NCI-H345 treated with DMSO at 0.1 percent for 48 hours (cell line): ENCODE measurements around the gene SOHLH1.

Source experiments
- DNase-seq: peaks from one replicate; lab custom pipeline; 2025; ENCODE audit not compliant: unreplicated experiment; lab: John Stamatoyannopoulos, UW

SOHLH1 gene

DNA sequence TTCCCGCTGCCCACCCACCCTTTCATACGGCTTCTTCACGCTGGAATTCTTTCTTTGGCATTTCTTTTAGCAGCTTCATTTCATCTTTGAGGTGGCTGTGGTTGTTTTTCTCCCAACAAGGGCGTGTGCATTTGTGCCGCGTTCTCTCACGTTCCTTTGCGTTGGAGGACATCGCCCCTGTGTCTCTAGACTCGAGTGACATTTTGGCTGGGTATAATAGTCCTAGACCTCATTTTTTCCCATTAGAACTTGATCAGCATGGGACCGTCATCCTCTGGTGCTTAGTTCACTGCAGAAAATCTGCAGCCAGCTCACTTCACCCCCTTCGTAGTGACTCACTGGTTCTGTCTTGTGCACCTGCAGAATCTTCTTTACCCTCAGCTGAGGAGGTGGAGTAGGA, 32.2 kb upstream of the SOHLH1 start:
- no peak for DNase-seq

DNA sequence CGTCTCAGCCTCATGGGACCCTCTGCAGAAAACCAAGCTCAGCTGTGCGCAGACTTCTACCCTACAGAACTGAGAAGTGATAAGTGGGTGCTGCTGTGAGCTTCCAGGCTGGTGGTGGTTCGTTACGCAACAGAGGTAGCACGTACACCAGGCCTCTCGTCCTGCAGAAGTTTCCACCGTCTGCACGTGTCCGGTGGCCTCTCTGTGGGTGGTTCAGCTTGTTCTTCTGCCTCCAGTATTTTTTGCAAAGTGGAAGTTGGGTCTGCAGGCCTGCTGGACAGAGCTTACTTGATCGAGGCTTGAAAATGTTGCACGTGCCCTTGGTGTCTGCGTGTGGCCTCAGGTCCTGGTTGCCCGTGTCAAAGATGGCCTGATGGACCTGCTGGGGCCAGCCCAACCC, 30.2 kb upstream of the SOHLH1 start:
- no peak for DNase-seq

- no peak for DNase-seq
Measured at GRCh38 chr9:135728436-135729110, 29.3 kb upstream of the SOHLH1 start.

GRCh38 chr9:135727257-135727875, 28.1 kb upstream of the SOHLH1 start:
- no peak for DNase-seq

DNA sequence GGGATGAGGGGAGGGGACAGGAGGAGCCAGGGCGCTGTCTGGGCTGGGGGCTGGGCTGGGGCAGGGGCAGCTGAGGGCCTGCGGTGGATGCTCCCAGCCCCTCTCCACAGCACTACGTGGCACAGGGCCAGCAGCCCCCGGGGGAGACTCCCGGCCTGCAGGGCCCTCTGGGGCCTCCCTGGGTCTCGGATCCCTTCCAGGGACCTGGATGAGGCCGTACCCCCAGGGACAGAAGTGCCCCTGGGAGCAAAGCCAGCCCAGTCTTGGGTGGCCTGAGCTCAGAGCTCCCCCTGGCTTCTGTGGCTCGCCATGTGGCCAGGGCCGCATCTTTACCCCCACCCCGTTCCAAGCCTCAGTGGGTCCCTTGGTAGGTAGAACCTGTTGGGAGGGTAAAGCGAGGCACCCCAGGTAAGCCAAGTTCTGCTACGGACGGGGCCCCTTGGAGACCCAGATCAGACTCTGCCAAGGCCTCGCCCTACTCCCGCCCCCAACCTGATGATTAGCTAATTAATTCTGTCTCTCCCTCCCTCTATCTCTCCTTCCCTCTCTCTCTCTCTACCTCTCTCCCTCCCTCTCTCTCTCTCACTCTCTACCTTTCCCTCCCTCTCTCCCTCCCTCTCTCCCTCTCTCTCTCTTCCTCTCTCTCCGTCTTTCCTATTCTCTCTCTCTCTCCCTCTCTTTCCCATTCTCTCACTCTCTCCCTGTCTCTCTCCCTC, 27.0 kb upstream of the SOHLH1 start:
- no peak for DNase-seq

DNA sequence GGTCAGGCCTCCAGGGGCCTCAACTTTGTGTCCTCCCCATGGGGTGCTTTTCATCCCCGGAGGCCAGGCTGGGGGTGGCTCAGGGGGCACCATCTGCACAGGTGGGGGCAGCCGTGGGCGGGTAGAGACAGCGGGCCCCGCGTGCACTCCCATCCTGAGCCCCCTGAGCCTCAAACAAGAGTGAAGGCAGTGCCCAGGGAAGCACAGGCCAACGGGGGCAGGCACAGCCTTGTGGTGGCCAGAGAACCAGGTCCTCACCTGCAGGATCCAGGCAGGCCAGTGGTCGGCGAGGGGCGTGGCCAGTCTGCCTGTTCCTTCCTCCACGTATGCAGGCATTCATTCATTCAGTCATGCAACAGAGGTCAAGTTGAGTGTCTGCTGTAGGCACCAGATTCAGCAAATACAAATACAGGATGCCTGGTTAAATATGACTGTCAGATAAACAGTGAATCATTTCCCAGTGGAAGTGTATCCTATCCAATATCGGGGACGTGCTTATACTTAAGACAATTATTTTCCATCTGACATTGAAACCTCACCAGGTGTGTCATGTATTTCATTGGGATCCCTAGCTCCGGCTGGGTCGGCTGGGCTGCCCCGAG, 25.0 kb upstream of the SOHLH1 start:
- no peak for DNase-seq

GRCh38 chr9:135722365-135722764, 23.1 kb upstream of the SOHLH1 start:
- DNase-seq: no peak

DNA sequence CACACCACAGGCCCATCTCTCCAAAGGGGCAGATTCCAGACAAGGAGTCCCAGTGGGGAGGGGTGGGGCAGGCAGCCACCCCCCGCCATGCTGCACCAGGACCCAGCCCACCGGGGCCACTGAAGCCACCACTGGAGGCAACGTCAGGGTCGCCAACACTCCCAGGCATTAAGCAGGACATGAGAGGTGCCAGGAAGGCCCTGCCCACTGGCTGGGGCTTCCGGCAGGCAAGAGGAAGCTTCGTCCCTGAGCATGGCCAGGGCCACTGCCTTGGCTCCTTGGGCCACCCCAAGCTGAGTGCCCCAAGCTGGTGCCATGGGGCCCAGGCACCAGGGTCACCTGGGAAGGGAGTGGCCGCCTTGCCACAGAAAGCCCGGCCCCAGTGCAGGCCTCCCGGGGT, 20.2 kb upstream of the SOHLH1 start:
- no peak for DNase-seq

DNA sequence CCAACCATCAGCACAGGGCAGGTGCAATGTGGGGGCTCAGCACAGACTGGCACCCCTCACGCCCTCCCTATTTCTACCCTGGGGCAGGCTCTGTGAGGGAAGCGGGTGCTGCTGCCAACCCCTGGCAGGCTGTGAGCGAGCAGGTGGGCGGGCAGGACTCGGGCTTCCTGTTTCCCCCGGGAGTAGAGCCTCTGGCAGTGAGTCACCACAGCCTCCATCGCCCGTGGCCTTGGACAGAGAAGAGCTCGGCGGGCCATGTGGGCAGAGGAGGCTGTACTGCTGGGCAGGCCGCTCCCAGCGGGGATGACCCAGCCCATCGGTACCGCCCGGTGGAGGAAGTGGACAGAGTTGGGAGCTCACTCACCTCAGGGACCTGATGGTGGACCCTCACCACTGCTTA, 19.3 kb upstream of the SOHLH1 start:
- no peak for DNase-seq

GRCh38 chr9:135717410-135717809, 18.1 kb upstream of the SOHLH1 start:
- DNase-seq: no peak

DNA sequence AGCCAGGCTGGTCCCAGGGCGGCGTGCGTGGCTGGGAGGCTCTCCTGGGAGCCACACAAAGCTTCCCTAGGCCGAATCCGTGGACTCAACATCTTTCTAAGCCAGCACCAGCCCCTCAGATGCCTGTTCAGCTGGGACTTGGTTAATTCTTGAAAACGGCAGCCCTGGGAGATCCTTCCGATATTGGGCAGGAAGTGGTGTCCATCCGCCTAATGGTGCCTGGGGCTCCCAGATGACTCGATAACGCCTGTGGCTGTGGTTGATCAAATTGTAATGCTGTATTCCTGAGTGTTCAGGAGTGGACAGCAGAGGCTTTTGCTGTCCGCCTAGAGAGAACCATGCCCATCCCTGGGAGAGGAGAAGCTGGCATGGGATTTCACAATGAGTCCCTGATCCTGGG, 16.8 kb upstream of the SOHLH1 start:
- no peak for DNase-seq

DNA sequence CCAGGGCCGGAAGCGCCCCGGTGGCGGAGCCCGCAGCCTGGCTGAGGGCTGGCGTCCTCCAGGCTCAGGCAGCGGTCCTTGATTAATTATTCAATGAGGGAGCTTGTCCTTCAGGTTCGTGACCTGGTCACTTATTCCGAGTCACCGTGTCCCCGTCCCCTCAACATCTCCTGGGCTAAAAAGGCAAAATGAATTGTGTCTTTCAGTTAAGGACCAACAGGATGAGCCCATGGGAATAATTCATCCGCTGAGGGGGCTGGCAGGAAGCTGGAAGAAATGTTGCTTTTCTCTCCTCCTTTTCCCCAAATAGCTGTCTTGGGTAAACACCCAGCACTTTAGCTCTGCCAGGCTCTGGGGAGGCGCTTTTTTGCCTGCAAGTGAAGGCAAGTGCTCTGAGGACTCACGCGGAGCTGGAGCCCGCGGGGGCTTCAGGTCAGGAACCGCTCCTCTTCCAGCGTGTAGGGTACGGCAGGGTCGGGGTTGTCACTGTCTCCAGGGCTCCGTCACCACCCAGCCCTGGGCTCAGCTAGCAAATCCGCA, 15.8 kb upstream of the SOHLH1 start:
- DNase-seq: no peak

- DNase-seq: no peak
Measured at GRCh38 chr9:135714242-135715055, 15.2 kb upstream of the SOHLH1 start.

- DNase-seq: no peak
Measured at GRCh38 chr9:135712613-135713295, 13.5 kb upstream of the SOHLH1 start.

DNA sequence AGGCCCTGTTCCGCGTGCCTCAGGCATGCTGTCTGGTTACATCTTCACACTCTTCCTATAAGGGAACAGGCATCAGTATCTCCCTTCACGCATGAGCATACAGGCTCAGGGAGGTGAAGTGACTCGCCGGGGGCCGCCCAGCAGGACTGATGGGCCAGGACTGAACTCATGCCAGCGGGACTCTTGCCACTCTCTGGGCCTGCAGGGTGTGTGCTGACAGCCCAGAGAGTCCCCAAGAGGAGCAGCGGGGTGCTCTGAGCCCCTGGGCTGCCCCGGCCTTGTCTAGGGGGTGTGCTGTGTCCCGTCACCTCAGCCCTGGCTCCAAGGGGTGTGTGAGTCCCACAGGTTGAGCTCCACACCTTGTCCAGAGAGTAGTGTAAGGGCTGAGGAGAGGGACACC, 12.6 kb upstream of the SOHLH1 start:
- DNase-seq: no peak

- DNase-seq: no peak
Measured at GRCh38 chr9:135711391-135711790, 12.1 kb upstream of the SOHLH1 start.

- no peak for DNase-seq
Measured at GRCh38 chr9:135708164-135708563, 8.9 kb upstream of the SOHLH1 start.

DNA sequence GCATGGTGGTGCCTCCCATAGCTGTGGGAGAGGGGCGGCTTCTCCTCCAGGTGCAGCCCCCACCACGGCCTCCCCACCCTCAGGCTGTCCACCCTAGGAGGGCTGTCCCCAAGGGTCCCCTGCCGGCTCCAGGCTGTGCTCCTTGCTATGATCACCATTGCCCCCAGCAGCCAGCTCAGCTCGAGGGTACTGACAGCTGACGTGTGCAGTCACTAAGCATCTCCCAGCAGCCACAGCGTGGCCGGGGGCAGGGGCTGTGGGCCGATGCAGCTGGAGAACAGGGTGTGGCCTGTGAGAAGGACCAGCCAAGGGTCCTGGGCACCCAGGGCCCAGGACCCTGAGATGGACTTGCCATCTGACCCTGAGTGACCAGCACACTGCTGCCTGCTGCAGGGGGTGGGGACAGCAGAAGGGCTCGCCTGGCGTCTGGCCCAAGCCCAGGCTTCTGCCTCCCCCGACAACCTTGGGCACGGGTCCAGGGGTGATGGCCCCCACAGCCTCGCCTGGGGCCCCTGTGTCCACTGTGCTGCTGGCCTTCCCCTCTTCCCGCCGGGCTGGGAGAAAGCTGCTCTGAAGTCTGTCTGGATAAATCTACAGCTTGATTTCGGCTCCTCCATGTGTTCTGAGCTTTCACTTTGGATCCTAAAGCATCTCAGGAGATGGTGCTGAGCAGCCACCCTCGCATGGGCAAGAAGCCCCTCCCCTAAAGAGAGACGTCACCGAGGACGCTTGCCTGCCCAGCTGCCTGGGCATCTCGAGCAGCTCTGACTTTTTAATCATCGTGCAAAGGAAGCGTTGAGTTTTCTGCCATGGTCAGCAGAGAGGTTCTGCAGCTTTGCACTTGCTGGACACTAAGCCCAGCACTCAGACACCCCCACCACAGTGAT, 8.2 kb upstream of the SOHLH1 start:
- DNase-seq: no peak

GRCh38 chr9:135706288-135706687, 7.0 kb upstream of the SOHLH1 start:
- no peak for DNase-seq
